Neural crest cell (in vitro differentiated cells): ENCODE measurements around the gene VDR. TPM values are rescaled to one million over a fixed set of nuclear protein-coding genes. Genes with fewer than 3 reads are reported as not detected.

Experiments used
- DNase-seq: peaks from one replicate; pipeline ENCODE4 v3.0.0; 2021; ENCODE audit warnings: low read depth, mixed read lengths, low spot score
- H3K27ac Mint-ChIP-seq: one replicate; pipeline ENCODE4 v1.8.0; 2021; ENCODE audit warnings: mild to moderate bottlenecking, mixed read lengths; ENCODE audit not compliant: unreplicated experiment
- H3K27me3 Mint-ChIP-seq: 2 replicates; pipeline ENCODE4 v1.8.0; 2021; ENCODE audit warnings: low read depth, mild to moderate bottlenecking, mixed read lengths
- H3K36me3 Mint-ChIP-seq: 2 replicates; pipeline ENCODE4 v1.8.0; 2021; ENCODE audit warnings: low read depth, mild to moderate bottlenecking, mixed read lengths
- H3K4me1 Mint-ChIP-seq: 2 replicates; pipeline ENCODE4 v1.8.0; 2021; ENCODE audit warnings: mixed read lengths
- H3K4me3 Mint-ChIP-seq: one replicate; pipeline ENCODE4 v1.8.0; 2021; ENCODE audit warnings: mild to moderate bottlenecking, mixed read lengths
- H3K9me3 Mint-ChIP-seq: 2 replicates; pipeline ENCODE4 v1.8.0; 2021; ENCODE audit warnings: mixed read lengths
- CTCF ChIP-seq: fragments of 200-600 bp; sonication (generic); conservative IDR thresholded peaks from 2 replicates; pipeline ENCODE4 v1.5.0; 2021; ENCODE audit warnings: antibody characterized with exemption, mild to moderate bottlenecking
- total RNA-seq: library from RNA; stranded (reverse); gene quantifications from 2 replicates; pipeline ENCODE4 v1.2.1, GENCODE V29; 2021

The VDR gene
- total RNA-seq, 1 donor from 2014 or later: not detected

DNA sequence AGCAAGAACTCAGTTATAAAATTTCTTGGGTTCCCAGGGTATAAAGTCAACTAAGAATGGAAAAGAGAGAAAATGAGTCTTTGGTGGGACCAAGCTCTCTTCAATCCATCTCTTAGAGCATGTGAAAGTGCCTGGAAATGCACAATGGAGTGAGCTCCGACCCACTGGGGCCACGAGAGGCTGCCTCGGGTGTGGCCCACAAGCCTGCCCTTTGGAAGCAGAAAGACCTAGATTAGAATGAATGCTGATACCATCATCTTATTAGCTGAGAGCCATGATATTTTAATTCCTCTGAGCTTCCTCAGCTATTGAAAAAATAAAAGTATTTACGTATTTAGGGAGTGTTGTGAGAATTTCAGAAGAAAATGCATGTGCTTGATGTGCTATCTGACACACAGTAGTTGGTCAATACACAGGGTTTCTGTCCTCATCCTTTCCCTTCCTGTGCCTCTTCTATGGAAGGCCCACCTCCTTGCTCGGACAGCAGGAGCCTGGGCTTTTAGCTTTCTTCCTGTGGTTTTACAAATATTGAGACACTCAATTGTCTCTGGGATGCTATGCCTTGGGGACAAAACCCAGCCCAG lies 42.5 kb downstream of the VDR start:
- Mint-ChIP-seq H3K4me1 (no peaks in the 10 kb centered on the region), H3K36me3 (no peaks in the 10 kb centered on the region), H3K9me3 (no peaks in the 10 kb centered on the region), H3K27ac (no peak overlapping the region), H3K4me3 (no peak overlapping the region), H3K27me3 (no peaks in the 10 kb centered on the region)
- no peak for TF ChIP-seq CTCF
- DNase-seq: no peak

DNA sequence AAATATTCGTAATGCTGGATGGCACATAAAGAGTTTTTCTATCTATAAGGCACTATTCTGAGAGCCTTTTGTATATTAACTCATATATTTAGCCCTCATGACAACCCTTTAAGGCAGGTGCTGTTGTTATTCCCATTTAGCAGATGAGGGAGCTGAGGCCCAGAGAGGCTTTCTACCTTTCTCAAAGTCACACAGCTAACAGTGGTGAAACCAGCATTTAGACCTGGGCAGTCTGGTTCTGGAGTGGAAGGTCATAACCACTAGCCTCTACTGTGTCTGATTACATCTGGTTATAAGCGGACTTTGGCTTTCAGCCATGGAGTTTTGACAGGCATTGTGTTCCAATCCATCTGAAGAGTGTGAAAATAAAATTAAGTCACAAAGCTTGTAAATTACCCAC lies 43.9 kb downstream of the VDR start:
- no peak for DNase-seq
- no peak overlapping the region for H3K27ac Mint-ChIP-seq
- TF ChIP-seq CTCF: no peak
- H3K36me3 Mint-ChIP-seq: no peaks in the 10 kb centered on the region
- H3K4me3 Mint-ChIP-seq: no peak overlapping the region
- H3K4me1 Mint-ChIP-seq: no peaks in the 10 kb centered on the region
- H3K27me3 Mint-ChIP-seq: no peaks in the 10 kb centered on the region
- no peaks in the 10 kb centered on the region for H3K9me3 Mint-ChIP-seq

GRCh38 chr12:47860279-47860841 lies 44.4 kb downstream of the VDR start:
- Mint-ChIP-seq H3K36me3 (no peaks in the 10 kb centered on the region), H3K4me3 (no peak overlapping the region)

GRCh38 chr12:47858511-47859266 lies 46.1 kb downstream of the VDR start:
- Mint-ChIP-seq H3K36me3 (no peaks in the 10 kb centered on the region), H3K4me3 (no peak overlapping the region), H3K27me3 (no peaks in the 10 kb centered on the region), H3K9me3 (no peaks in the 10 kb centered on the region), H3K4me1 (no peaks in the 10 kb centered on the region), H3K27ac (no peak overlapping the region)
- TF ChIP-seq CTCF: no peak
- DNase-seq: no peak

More at GRCh38 chr12:47860279-47860841, 44.4 kb downstream of the VDR start:
- Mint-ChIP-seq H3K9me3 (no peaks in the 10 kb centered on the region), H3K27me3 (no peaks in the 10 kb centered on the region), H3K27ac (no peak overlapping the region), H3K4me1 (no peaks in the 10 kb centered on the region)
- TF ChIP-seq CTCF: no peak
- DNase-seq: no peak

DNA sequence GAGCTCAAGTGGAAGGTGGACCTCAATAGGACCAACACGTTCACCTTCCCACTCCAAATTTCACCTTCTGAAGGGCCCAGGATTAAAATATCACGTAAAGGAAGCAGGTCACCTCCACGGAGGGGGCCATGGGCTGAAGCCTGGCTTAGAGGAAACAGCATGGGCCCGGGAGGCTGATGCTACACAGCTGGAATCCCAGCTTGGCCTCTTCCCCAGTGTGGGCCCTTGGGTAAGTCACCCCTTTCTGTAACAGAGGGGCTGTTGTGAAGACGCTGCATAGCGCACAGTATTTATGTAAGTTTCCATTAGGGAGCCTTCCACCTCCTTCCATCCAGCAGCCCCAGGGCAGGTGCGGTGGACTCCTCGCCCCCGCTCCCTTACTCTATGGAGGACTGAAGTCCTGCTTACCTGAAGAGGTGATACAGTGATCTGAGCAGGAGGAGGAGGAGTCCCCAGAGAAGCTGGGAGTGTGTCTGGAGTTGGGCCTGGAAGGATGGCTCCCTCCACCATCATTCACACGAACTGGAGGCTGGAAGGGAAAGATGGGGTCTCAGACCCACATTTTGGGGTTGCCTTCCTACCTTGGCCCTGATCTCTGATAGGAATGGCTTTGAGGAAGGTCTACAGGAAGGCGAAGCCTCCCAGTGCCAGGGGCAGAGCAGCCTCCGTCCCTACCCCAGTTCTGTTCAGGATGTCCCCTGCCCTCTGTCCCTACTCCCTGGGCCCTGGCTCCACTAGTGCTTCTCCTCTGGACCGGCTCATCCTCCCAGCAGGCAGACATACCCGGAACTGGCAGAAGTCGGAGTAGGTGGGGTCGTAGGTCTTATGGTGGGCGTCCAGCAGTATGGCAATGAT lies 47.8 kb downstream of the VDR start:
- H3K4me1 Mint-ChIP-seq: no peaks in the 10 kb centered on the region
- H3K36me3 Mint-ChIP-seq: no peaks in the 10 kb centered on the region
- no peak for DNase-seq
- no peaks in the 10 kb centered on the region for H3K9me3 Mint-ChIP-seq
- no peak overlapping the region for H3K27ac Mint-ChIP-seq
- no peak for TF ChIP-seq CTCF
- H3K4me3 Mint-ChIP-seq: no peak overlapping the region
- H3K27me3 Mint-ChIP-seq: no peaks in the 10 kb centered on the region
